Measurements from ENCODE around the gene PDZRN4.
"Not testable (repeated sequence)": the region's sequence is repeated elsewhere in the genome, so short reads cannot be mapped to it uniquely, and the experiment has no call there.

Gene PDZRN4

DNA sequence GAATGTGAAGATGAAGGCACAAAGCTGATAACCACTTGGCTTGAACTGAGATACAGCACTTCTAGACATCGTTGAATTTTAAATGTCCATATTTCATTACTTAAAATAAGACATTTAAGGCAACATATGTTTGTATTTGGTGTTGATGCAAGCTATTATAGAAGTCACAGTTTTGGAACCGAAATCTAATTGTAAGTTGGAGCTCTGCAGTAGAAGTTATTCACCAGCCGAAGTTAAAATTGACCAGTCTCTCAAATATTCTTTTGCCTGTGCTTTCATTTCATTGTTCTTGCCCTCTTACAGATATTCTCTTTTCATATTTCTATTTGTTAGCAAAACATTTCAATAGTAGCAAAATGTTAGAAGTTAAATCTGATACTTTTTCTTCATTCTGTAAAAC is 332.7 kb downstream of the PDZRN4 start:
- no peak for DNase-seq

DNA sequence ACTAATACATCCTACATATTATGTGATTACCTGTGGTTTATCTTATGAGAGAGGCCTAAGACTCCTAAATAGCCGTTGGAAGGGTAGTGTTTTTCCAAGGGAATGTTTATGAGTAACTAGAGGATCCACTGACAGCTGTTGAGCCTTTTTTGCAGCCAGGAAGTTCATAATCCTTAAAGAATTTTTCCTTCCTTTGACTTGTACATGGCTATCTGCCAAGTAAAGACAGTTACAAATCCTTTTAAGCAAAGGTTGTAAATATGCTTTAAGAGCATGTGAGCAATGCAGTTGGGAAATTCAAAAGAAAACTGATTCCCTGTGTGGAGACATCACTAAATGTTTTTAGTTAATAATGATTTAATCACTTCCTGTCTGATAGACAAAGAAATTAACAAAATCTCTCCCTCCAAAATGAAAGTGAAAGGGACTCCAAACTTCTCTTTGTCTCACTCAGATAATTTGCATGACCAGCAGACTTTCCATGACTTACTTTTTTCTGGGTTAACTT is 333.8 kb downstream of the PDZRN4 start:
- no peak for DNase-seq

DNA sequence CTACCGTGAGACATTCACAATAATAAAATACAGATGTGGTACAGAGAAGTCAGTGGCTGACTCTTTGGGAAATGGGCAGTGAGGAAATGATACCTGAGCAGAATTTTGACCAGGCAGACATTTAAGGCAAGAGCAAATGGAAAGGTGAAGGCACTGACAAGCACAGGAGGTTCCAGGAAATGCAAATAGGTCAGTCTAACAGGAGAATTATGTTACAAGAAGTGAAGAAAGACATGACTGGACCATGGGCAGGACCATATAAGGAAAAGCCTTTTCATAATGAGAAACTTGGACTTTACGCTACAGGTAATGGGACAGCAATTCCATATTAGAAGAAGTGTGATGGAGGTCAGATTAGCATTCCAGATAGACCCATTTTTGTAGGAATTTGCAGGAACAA is 338.9 kb downstream of the PDZRN4 start:
- DNase-seq = no peak

DNA sequence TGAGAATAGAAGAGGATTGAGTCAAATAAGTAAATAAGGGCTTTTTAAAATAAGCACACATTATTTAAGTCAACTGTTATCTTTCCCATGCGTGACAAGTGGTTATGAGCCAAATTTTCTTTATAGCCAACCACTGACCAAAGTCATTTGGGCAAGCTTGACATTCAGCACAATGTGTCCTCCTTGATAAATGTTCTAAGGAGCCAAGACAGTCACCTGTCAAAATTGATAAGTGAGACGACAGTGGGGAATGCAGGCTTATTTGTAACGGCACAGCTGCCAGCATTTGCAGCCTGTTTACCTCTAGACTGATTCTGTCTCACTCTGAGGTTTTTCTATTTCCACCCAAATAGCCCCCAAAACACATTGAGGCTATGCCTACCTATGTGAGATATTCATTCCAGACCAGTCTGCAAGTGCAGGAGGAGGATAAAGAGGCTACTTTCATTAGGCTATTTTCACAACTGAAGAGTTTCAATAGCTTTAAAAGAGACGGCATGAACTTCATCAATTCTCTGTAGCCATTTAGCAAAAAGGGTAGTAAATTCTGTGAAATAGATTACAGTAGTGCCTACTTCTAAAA is 339.5 kb downstream of the PDZRN4 start:
- DNase-seq = no peak

DNA sequence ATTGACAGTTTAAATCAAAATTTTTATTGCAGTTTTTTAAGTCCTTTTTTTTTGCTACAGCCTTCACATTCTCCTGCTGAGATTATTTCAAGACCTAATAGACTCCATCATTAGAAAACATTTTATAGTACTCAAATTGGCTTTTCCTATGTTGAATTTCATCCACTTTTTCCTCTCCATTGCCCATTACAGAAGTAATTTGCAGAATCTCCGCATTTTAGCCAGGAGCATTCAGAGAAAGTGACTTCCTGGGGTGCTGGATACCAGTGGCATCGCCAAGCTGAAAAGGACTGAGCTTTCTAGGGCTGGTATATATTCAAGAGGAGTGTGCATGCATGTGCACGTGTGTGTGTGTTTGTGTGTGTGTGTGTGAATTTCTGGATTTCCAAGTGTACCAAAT is 340.8 kb downstream of the PDZRN4 start:
- DNase-seq = no peak

DNA sequence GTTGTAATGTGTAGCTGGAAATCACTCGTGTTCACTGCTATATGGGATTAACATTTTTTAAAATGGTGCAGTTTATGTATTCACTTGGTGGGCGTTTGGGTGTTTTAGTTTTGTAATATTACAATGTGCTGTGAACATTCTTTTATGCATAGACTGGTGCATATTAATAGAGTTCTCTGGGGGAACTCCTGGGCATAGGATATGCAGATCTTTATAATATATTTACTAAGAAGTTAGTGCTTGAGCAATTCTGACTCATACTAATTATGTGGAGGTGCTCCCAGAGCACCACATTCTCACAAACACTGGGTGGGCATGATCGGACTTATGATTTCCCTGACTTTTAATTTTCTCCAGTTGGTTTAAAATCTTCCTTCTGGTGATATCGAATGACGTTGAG is 342.3 kb downstream of the PDZRN4 start:
- no peak for DNase-seq

DNA sequence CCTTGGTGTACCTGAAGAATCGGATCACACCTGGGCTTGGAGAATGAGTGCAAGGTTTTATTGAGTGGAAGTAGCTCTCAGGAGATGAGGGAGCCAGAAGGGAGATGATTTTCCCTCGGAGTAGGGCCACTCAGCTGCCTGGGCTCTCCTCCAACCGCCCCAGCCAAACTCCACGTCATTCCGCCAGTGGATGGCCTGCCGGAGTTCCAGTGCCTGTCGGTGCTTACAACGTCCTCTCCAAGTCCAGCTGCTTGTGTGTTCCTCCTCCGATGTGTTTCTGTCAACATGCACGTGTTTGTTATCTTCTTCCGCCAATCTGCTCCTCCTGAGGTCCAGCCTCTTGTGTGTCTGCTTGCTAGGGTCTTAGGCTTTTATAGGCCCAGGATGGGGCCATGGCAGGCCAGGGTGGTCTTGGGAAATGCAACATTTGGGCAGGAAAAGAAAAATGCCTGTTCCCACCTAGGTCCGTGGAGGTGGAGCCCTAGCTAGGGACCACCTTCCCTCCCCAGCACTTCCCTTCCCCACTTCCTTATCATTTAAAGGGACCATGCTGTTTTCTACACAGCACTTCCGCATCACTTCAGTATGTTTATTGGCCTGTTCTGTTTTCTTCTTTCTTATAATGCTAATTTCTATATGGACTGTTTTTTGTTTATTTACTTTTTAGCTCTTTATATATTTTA is 343.2 kb downstream of the PDZRN4 start:
- no peak for DNase-seq

DNA sequence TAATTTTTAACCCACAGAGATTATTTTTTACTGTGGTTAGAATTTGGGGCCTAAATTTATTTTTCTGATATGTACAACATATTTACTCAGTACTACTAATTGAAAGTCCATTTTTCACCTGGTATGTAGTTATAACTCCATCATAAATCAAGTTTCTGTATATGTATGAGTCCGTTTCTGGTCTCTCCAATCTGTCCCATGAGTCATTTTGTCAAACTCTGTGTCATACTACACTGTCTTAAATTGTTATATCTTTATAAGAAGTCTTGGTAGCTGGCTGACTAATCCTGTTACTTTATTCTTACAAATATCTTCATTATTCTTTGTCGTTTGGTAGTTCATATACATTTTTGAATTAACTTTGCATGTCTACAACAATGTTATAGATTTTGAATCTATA is 344.0 kb downstream of the PDZRN4 start:
- DNase-seq = no peak

DNA sequence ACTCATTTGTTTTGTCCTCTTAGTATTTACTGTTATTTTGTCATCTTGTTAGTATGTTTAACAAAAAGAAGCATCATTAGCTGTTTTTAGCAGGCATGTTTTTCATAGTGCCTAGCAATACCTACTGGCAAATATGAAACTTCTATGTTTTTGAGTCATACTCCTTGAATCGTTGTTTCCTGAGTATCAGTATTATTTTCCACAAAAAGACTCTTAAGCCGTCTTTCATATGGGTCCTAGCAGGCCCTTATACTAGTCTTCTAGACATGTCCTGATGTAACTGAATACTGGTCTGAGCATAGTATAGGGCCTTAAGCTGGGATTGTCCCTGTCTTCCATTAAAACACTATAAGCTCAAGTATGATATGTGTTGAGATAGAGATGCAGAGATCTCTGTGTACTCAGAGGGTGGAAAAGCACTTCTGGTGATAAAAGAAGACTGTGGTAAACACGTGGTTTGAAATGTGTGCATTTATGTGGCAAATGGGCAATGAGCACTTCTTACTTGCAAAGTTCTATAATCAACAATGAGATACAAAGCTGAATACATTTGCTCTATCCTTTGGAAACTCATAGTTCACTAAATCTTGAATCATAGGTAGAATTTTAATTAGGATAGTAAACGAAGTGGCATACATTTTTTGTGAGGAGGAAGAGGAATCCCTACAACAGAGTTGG is 348.8 kb downstream of the PDZRN4 start:
- DNase-seq = no peak

DNA sequence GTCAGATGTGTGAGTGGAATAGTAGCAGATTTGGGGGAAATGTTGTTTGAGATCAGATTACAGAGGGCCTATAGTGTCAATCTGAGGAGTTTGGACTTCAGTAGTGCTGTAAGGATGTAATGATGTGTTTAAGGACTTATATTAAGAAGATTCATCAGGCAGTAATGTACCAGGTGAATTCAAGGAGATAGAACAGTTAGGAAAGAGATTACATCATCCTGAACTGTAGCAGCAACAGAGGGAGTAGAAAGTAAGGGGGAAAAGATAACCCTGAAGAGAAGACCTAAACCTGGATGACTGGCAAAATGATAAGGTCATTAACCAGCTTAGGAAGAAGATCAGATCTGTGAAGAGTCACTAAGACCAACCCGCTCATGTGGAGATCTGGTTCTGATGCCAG is 349.4 kb downstream of the PDZRN4 start:
- no peak for DNase-seq

DNA sequence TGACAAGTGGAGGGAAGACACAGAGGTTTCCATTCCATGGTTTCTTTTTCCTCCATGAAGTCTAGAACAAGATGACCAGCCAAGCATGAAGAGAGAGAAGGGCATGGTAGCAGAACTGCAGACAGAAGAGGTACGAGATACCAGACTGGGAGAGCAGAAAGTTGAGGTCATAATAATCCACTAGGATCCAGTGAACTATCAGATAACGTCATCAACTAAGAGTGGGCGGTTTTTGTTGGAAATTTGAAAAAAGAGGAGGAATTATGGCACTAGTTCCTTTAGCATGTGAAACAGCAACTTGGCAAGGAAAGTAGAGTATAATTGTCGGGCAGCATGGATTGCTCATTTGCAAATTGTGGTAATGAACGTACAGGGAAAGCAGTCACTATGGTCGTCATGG is 357.6 kb downstream of the PDZRN4 start:
- no peak for DNase-seq

DNA sequence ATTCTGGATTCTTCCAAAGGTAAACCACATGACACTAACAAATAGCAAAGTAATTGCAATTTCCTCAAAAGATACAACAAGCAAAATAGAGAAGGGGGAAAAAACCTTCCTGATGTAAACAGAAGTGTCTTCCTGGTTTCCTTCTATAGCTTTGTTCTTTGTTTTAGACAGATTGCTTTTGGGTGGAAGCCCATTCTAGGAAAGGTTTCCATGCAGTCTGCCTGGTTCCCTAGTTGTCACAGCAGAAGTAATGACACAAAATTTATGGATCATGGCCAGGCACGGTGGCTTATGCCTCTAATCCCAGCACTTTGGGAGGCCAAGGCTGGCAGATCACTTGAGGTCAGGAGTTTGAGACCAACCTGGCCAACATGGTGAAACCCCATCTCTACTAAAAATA is 359.0 kb downstream of the PDZRN4 start:
- DNase-seq = not testable (repeated sequence)

DNA sequence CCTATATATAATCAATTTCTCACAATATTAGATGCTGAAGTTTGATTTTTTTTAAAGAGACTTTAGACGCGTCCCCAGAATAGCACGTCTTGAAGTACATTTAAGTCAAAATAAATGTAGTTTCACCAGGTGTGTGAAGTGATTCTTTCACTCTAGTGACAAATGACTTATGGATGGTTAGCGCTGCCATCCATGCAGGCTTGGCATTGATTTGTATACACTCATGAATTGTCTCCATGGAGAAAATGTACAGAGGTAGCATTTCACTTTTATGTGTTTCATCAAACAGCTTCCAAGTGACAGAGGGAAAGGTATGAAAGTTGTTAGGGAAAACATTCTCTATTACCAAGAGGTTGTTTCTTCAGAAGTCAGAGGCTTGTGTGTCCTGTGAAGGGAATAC is 360.8 kb downstream of the PDZRN4 start:
- no peak for DNase-seq

DNA sequence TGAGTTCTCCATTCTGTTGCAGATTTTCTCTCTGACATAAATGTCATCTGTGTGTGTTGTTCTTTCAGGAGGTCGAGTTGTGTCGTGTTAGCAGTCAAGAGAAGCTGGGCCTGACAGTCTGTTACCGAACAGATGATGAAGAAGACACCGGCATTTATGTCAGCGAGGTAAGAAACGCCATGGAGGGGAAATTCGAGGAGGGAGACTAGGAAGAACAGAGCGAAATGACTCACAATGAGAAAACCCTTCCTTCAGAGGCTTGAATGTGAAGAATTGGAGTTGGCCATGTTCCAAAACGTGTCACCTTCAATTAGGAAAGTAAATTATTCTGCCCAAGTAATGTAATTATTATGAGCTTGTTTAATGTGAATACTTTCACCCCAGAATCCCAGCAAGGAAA is 364.5 kb downstream of the PDZRN4 start:
- no peak for DNase-seq

DNA sequence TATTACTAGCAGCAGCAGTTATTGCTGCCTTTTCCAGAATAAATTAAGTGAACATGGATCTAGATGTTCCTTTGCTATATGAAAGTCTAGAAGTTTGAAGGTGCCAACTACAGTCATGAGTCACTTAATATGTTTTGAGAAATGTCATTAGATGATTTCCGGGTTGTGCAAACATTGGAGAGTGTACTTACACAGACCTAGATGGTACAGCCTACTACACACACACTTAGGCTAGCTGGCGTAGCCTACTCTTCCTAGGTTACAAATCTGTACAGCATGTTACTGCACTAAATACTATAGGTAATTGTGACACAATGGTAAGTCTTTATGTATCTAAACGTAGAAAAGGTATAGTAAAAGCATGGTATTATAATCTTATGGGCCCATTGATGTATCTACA is 368.1 kb downstream of the PDZRN4 start:
- DNase-seq = no peak

DNA sequence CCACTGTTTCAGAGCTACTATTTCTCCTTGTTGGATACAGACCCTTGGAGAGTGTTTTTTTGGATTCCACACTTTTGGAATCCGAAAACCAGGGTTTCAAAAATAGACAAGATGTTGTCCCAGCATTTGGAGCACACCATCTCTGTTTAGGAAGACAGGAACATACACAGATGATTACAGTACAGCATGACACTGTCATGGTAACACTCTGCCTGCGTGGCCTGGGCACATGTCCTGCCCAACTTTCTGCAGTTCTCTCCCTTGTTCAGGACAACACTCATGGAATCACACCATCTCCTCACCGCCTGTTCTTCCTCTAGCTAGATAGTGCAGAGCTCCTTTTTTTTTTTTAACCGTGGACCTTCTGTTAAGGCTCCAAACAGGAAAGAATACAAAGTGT is 369.2 kb downstream of the PDZRN4 start:
- DNase-seq = no peak

DNA sequence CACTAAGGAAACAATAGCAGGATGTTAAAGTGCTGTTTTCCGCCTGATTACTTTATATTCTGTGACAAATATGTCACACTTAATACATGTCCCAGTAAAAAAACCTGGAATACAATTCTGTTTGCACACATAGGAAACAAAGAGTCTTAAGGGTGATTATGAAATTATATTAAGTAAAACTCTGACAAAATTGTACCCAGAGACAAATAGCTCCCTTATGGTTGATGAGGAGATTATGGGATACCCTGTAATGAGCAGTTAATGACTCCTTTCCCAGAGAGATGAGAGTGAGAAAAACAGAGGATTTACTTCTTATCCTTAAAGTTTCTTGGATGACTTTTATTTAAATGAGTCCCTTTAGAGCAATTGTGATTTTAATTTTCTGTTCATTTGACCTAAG is 370.6 kb downstream of the PDZRN4 start:
- DNase-seq = no peak

DNA sequence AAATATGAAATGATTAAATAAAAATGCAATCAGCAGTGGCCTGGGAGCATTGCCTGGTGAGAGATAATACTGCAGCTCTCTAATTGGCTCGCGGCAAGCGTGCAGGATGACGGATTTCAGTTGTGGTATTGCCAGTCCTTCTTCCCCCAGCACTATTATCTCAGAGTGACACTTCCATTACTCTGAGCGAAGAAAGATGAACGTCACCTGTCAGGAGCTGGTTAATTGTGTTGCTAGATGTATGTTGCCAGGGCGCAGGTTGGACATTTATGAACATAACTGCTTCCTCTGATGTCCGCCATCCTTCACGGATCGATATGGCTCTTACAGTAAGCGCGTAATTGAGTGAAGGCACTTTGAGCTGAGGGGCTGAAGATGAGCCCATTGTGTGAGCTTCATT is 374.9 kb downstream of the PDZRN4 start:
- no peak for DNase-seq

DNA sequence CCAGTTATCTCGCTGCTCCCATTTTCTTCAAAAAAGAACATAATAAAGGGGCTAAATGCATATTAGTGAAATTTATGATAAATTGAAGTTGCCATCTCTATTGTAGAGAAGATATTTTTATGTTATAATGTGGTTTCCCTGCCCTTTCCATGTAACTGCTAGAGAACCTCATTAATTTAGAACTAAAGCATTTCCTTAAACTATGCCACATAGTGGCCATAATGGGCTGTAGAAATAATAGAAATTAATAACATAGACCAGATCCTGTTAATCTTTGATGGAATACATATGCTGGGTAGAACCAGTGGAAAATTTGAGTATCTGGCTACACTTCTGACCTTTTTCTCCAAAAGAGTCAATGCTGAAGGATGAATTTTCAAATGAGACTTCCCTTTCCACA is 376.7 kb downstream of the PDZRN4 start:
- no peak for DNase-seq

DNA sequence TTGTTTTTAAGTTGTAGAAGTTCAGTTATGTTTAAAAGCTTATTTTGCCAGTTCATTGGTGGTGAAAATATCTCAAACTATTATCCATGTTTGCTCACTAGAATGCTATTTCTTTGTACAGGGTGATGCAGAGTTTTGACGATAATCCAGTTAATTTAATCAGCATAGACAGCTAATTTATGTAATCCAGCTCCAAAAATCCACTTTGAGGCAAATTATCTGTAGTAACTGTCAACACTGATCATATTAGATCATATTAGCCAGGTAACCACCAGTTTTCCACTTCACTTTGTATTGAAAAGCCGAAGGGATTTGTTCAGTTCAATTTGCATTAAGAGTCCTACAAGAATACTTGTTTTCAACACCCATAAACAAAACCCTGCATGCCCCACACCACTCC is 378.6 kb downstream of the PDZRN4 start:
- DNase-seq = no peak

DNA sequence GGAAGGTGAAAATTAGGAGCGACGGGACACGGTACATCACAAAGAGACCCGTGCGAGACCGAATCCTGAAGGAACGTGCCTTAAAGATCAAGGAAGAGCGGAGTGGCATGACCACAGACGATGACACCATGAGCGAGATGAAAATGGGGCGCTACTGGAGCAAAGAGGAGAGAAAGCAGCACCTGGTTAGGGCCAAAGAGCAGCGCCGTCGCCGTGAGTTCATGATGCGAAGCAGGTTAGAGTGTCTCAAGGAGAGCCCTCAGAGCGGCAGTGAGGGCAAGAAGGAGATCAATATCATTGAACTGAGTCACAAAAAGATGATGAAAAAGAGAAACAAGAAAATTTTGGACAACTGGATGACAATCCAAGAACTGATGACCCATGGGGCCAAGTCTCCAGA is 385.3 kb downstream of the PDZRN4 start:
- DNase-seq = no peak

DNA sequence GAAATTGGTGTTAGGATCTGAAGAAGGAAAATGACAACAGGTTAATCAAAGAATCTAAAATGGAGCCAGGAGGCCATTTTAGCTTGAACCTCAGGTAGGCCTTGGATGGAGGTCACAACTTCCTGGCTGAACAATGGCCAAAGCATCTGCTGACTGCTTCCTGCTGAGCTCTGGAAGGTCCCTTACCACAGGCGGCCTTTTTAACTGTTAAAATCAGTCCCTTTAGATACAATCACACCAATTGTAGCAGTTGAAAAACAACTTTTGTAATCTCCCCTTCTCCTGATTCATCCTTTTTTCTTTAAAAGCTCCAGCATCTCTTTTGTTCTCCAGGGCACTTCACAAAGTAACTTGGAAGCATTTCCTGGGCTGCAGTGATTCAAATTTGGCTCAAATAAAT is 388.8 kb downstream of the PDZRN4 start:
- no peak for DNase-seq

DNA sequence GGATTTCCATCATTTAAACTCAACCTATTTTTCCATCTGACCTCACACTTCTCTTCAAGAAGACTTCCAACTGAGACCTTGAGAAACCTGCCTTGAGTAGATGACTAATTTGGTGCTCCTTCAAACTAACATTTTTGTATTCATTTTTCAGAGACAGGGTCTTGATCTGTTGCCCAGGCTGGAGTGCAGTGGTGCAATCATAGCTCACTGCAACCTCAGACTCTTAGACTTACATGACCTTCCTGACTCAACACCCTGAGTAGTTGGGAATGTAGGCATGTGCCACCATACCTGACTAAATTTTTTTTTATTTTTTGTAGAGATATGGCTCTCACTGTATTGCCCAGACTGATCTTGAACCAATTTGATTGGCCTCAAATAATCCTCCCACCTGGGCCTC is 389.9 kb downstream of the PDZRN4 start:
- DNase-seq = no peak

DNA sequence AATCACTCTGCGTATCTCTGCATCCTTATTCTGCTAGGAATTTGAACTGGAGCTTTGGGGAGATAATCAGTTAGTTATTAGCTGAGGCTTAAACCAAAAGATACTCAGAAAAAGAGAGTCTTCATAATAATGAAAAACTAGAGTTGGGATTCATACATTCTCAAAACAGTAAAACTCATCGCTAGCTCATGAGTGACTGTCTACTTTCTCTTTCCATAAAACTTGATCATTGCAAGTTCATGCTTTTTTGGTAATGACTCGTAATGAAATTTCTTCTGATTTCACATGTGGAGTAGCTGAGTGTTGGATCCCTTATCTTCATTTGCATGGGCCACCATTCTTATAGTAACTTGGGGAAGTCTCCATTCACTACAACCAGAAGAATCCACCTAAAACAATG is 397.7 kb downstream of the PDZRN4 start:
- DNase-seq = no peak

DNA sequence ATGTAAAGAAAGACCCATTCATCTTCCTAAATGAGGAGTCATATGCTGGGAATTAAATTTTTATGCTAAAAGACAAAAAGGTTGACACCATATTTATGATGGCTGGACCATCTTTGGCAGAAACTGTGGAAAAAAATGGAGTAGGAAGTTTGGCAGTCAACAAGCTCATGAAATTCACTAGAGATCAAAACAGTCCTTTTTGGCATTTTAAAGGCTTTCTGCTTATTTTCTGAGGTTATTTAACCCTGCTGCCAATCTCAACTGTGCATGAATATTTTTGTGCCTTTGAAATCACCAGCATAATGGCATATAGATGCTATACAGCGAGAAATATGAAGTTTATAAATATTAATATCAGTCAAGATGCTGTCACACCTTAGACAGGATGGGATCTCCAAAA is 399.5 kb downstream of the PDZRN4 start:
- no peak for DNase-seq

Data from CD4-positive, alpha-beta T cell treated with Interferon gamma for 1 hour (primary cell).